ENCODE measurements around the gene DCAF17. TPM values are rescaled to one million over a fixed set of nuclear protein-coding genes. Genes with fewer than 3 reads are reported as not detected.

The DCAF17 gene
- total and polyA plus RNA-seq, 2 donors = 7.9 to 14.7 TPM

DNA sequence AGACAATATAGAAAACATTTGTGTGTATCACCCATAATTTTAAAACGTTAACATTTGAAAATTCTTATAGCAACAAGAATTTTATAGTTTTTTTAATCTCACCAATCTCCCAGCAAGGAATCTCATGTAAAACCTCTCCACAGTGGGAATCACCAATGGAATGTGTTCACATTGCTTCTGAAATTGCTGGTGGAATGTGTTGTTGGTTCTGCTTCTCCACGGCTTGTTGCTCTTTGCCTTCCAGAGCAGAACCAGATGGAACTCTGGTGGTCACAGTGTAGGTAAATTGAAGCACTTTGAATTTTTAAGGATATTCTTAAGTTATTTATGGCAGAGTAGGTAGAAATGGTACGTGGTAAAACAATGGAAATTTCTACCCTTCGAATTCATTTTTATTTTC is 35.1 kb downstream of the DCAF17 start:
- H3K36me3 ChIP-seq (ENCODE audit: control insufficient read depth in 2 of 2, insufficient read depth in 2 of 2, low read length in 1 of 2) = peaks cover 0 to 30% of the 10 kb centered on the region in 2 donors
- WGBS = 97% methylated on average over 4 of the region's 4 CpGs
- DNase-seq (ENCODE audit: low read depth in 6 of 9, low spot score in 9 of 9) = no peak

DNA sequence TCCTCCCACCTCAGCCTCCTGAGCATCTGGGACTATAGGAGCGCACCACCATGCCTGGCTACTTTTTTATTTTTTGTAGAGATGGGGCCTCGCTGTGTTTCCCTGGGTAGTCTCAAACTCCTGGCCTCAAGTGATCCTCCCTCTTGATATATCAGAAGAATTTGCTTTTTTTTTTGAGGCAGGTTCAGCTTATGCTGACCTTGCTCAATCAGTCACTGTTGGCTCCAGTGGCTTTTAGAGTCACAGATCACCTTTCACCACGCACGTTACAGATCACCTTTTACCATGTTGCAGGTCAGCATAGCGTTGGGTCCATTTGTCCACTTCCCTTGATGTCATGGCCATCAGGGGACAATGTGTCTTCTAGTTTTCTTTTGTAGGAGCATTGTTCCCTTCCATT is 36.1 kb downstream of the DCAF17 start:
- over 99% methylated on average over 5 of the region's 5 CpGs for WGBS
- H3K4me3 ChIP-seq (ENCODE audit: low read length in 2 of 2) = no peak overlapping the region
- H3K27ac ChIP-seq (ENCODE audit: low read depth in 1 of 2, low read length in 1 of 2) = no peak overlapping the region
- no peaks in the 10 kb centered on the region for H3K4me1 ChIP-seq (ENCODE audit: control insufficient read depth in 2 of 2, insufficient read depth in 2 of 2, low read length in 2 of 2)
- no peak for DNase-seq (ENCODE audit: low read depth in 6 of 9, low spot score in 9 of 9)
- H3K36me3 ChIP-seq (ENCODE audit: control insufficient read depth in 2 of 2, insufficient read depth in 2 of 2, low read length in 1 of 2) = peaks cover 2 to 31% of the 10 kb centered on the region in 2 donors
- H3K9me3 ChIP-seq (ENCODE audit: control insufficient read depth in 2 of 2, insufficient read depth in 1 of 2, low read length in 1 of 2) = no peaks in the 10 kb centered on the region
- no peaks in the 10 kb centered on the region for H3K27me3 ChIP-seq (ENCODE audit: control insufficient read depth in 2 of 2, insufficient read depth in 1 of 2, low read length in 1 of 2)

More for the DNA sequence above, 35.1 kb downstream of the DCAF17 start:
- Histone ChIP-seq H3K4me3 (ENCODE audit: low read length in 2 of 2) (no peak overlapping the region), H3K9me3 (ENCODE audit: control insufficient read depth in 2 of 2, insufficient read depth in 1 of 2, low read length in 1 of 2) (no peaks in the 10 kb centered on the region), H3K27me3 (ENCODE audit: control insufficient read depth in 2 of 2, insufficient read depth in 1 of 2, low read length in 1 of 2) (no peaks in the 10 kb centered on the region), H3K27ac (ENCODE audit: low read depth in 1 of 2, low read length in 1 of 2) (no peak overlapping the region), H3K4me1 (ENCODE audit: control insufficient read depth in 2 of 2, insufficient read depth in 2 of 2, low read length in 2 of 2) (no peaks in the 10 kb centered on the region)

GRCh38 chr2:171475979-171476378 is 42.0 kb downstream of the DCAF17 start:
- no peak for DNase-seq (ENCODE audit: low read depth in 6 of 9, low spot score in 9 of 9)
- peaks cover 2 to 28% of the 10 kb centered on the region in 2 donors for H3K36me3 ChIP-seq (ENCODE audit: control insufficient read depth in 2 of 2, insufficient read depth in 2 of 2, low read length in 1 of 2)
- no peaks in the 10 kb centered on the region for H3K27me3 ChIP-seq (ENCODE audit: control insufficient read depth in 2 of 2, insufficient read depth in 1 of 2, low read length in 1 of 2)
- H3K4me1 ChIP-seq (ENCODE audit: control insufficient read depth in 2 of 2, insufficient read depth in 2 of 2, low read length in 2 of 2) = no peaks in the 10 kb centered on the region
- 99% methylated on average over 1 of the region's 1 CpG for WGBS
- H3K27ac ChIP-seq (ENCODE audit: low read depth in 1 of 2, low read length in 1 of 2) = no peak overlapping the region
- no peak overlapping the region for H3K4me3 ChIP-seq (ENCODE audit: low read length in 2 of 2)
- H3K9me3 ChIP-seq (ENCODE audit: control insufficient read depth in 2 of 2, insufficient read depth in 1 of 2, low read length in 1 of 2) = no peaks in the 10 kb centered on the region

DNA sequence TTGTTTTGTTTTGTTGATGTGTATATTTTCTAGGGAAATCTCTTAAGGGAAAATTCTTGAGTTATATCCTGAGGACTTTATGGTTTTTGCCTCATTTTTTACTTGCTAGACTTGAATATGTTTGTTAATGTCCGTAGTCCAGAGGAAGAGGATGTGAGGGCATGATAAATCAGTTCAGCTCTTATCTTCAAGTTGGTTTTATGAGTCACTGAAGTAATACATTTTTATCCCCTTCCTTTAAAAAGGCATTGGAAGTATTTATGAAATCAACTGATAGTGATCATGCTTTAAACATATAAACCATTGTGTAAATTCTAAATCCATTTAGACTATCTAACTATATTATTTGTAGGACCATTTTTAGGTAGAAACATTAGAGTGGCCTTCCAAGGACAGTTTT is 44.3 kb downstream of the DCAF17 start:
- Histone ChIP-seq H3K27ac (ENCODE audit: low read depth in 1 of 2, low read length in 1 of 2) (no peak overlapping the region), H3K9me3 (ENCODE audit: control insufficient read depth in 2 of 2, insufficient read depth in 1 of 2, low read length in 1 of 2) (no peaks in the 10 kb centered on the region), H3K36me3 (ENCODE audit: control insufficient read depth in 2 of 2, insufficient read depth in 2 of 2, low read length in 1 of 2) (peaks cover 2 to 33% of the 10 kb centered on the region in 2 donors), H3K4me3 (ENCODE audit: low read length in 2 of 2) (no peak overlapping the region), H3K27me3 (ENCODE audit: control insufficient read depth in 2 of 2, insufficient read depth in 1 of 2, low read length in 1 of 2) (no peaks in the 10 kb centered on the region), H3K4me1 (ENCODE audit: control insufficient read depth in 2 of 2, insufficient read depth in 2 of 2, low read length in 2 of 2) (no peaks in the 10 kb centered on the region)
- DNase-seq (ENCODE audit: low read depth in 6 of 9, low spot score in 9 of 9) = no peak
- 97% methylated on average over 1 of the region's 1 CpG for WGBS

GRCh38 chr2:171479154-171479814 is 45.3 kb downstream of the DCAF17 start:
- H3K4me3 ChIP-seq (ENCODE audit: low read length in 2 of 2) = no peak overlapping the region
- 97% methylated on average over 3 of the region's 3 CpGs for WGBS
- no peaks in the 10 kb centered on the region for H3K27me3 ChIP-seq (ENCODE audit: control insufficient read depth in 2 of 2, insufficient read depth in 1 of 2, low read length in 1 of 2)
- H3K4me1 ChIP-seq (ENCODE audit: control insufficient read depth in 2 of 2, insufficient read depth in 2 of 2, low read length in 2 of 2) = no peaks in the 10 kb centered on the region
- no peak for DNase-seq (ENCODE audit: low read depth in 6 of 9, low spot score in 9 of 9)
- no peak overlapping the region for H3K27ac ChIP-seq (ENCODE audit: low read depth in 1 of 2, low read length in 1 of 2)
- H3K9me3 ChIP-seq (ENCODE audit: control insufficient read depth in 2 of 2, insufficient read depth in 1 of 2, low read length in 1 of 2) = no peaks in the 10 kb centered on the region
- peaks cover 2 to 25% of the 10 kb centered on the region in 2 donors for H3K36me3 ChIP-seq (ENCODE audit: control insufficient read depth in 2 of 2, insufficient read depth in 2 of 2, low read length in 1 of 2)

GRCh38 chr2:171480908-171481307 is 46.9 kb downstream of the DCAF17 start:
- Histone ChIP-seq H3K9me3 (ENCODE audit: control insufficient read depth in 2 of 2, insufficient read depth in 1 of 2, low read length in 1 of 2) (no peaks in the 10 kb centered on the region), H3K36me3 (ENCODE audit: control insufficient read depth in 2 of 2, insufficient read depth in 2 of 2, low read length in 1 of 2) (peaks cover 0 to 20% of the 10 kb centered on the region in 2 donors), H3K27me3 (ENCODE audit: control insufficient read depth in 2 of 2, insufficient read depth in 1 of 2, low read length in 1 of 2) (no peaks in the 10 kb centered on the region), H3K4me3 (ENCODE audit: low read length in 2 of 2) (no peak overlapping the region), H3K27ac (ENCODE audit: low read depth in 1 of 2, low read length in 1 of 2) (no peak overlapping the region), H3K4me1 (ENCODE audit: control insufficient read depth in 2 of 2, insufficient read depth in 2 of 2, low read length in 2 of 2) (no peaks in the 10 kb centered on the region)
- no peak for DNase-seq (ENCODE audit: low read depth in 6 of 9, low spot score in 9 of 9)
- 94% methylated on average over 1 of the region's 1 CpG for WGBS

DNA sequence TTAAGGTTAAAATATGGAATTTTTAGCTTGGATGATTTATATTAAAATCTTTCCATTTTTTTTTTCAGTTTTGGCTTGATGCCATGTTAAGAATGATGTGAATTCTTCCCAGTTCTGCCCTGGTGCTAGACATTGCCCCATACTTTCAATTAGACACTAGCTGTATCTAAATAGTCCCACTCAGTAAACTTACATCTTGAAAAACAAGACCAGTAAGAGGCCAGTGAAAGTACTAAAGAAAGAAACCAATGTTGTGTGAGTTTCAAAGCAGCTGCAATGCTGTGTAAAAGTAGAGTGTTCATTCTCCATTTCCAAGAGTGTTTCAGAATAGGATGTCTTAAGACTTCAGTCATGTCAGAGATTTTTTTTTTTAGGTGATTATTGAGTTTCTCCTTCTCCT is 48.3 kb downstream of the DCAF17 start:
- DNase-seq (ENCODE audit: low read depth in 6 of 9, low spot score in 9 of 9) = no peak
- Histone ChIP-seq H3K36me3 (ENCODE audit: control insufficient read depth in 2 of 2, insufficient read depth in 2 of 2, low read length in 1 of 2) (peaks cover 0 to 14% of the 10 kb centered on the region in 2 donors), H3K4me1 (ENCODE audit: control insufficient read depth in 2 of 2, insufficient read depth in 2 of 2, low read length in 2 of 2) (no peaks in the 10 kb centered on the region), H3K27me3 (ENCODE audit: control insufficient read depth in 2 of 2, insufficient read depth in 1 of 2, low read length in 1 of 2) (no peaks in the 10 kb centered on the region), H3K9me3 (ENCODE audit: control insufficient read depth in 2 of 2, insufficient read depth in 1 of 2, low read length in 1 of 2) (no peaks in the 10 kb centered on the region), H3K4me3 (ENCODE audit: low read length in 2 of 2) (no peak overlapping the region), H3K27ac (ENCODE audit: low read depth in 1 of 2, low read length in 1 of 2) (no peak overlapping the region)

- Histone ChIP-seq H3K27ac (ENCODE audit: low read depth in 1 of 2, low read length in 1 of 2) (no peak overlapping the region), H3K4me3 (ENCODE audit: low read length in 2 of 2) (no peak overlapping the region), H3K36me3 (ENCODE audit: control insufficient read depth in 2 of 2, insufficient read depth in 2 of 2, low read length in 1 of 2) (peaks cover 0 to 11% of the 10 kb centered on the region in 2 donors), H3K9me3 (ENCODE audit: control insufficient read depth in 2 of 2, insufficient read depth in 1 of 2, low read length in 1 of 2) (no peaks in the 10 kb centered on the region), H3K4me1 (ENCODE audit: control insufficient read depth in 2 of 2, insufficient read depth in 2 of 2, low read length in 2 of 2) (no peaks in the 10 kb centered on the region), H3K27me3 (ENCODE audit: control insufficient read depth in 2 of 2, insufficient read depth in 1 of 2, low read length in 1 of 2) (no peaks in the 10 kb centered on the region)
- no peak for DNase-seq (ENCODE audit: low read depth in 6 of 9, low spot score in 9 of 9)
- 97% methylated on average over 3 of the region's 3 CpGs for WGBS
Observed at GRCh38 chr2:171482877-171483276, 48.9 kb downstream of the DCAF17 start.

DNA sequence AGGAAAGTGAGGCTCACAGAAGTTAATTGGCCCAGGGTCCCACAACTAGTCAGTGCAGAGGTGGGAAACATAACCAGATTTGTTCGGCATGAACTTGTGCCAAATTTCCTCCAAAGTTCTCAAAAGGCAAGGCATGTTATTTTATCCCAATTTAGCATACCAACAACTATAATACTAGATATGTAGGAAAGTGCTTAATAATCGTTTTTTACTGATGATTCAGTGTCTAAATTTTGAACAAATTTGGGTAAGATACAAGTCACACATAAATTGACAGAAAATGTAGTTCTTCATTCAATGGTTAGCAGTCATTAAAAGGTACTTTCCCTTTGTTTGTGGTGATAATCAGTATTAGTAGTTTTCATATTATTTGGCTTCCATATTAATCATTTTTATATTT is 49.8 kb downstream of the DCAF17 start:
- Histone ChIP-seq H3K36me3 (ENCODE audit: control insufficient read depth in 2 of 2, insufficient read depth in 2 of 2, low read length in 1 of 2) (peaks cover 3 to 11% of the 10 kb centered on the region in 2 donors), H3K9me3 (ENCODE audit: control insufficient read depth in 2 of 2, insufficient read depth in 1 of 2, low read length in 1 of 2) (no peaks in the 10 kb centered on the region), H3K4me3 (ENCODE audit: low read length in 2 of 2) (no peak overlapping the region), H3K27me3 (ENCODE audit: control insufficient read depth in 2 of 2, insufficient read depth in 1 of 2, low read length in 1 of 2) (no peaks in the 10 kb centered on the region), H3K27ac (ENCODE audit: low read depth in 1 of 2, low read length in 1 of 2) (no peak overlapping the region), H3K4me1 (ENCODE audit: control insufficient read depth in 2 of 2, insufficient read depth in 2 of 2, low read length in 2 of 2) (no peaks in the 10 kb centered on the region)
- no peak for DNase-seq (ENCODE audit: low read depth in 6 of 9, low spot score in 9 of 9)
- WGBS = 95% methylated on average over 2 of the region's 2 CpGs
